ENCODE measurements around the gene WRAP53.

DNA sequence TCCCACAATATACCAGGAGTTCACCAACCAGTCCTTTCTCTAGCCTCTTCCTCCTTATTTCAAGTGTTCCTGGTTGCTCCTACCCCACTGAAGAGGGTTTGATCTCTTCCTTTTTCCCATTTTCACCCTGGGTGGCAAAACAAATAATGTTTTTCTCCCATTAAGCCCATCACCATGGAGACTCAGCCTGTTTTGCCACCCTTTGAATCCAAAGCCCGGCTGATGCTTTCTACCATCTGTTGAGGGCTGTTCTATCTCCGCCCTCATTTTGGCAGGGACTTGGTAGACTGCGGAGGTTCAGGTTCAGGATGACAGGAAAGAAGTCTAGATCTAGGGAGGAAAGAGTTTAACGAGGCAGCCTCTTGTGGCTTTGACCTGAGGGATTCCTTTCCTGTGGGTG, 31.8 kb downstream of the WRAP53 start:
- TF ChIP-seq POLR2A (IDR thresholded peaks at IDR 0.05) (no peak), EP300 (IDR thresholded peaks at IDR 0.05) (no peak)
- TF ChIP-seq, protein P1, sequence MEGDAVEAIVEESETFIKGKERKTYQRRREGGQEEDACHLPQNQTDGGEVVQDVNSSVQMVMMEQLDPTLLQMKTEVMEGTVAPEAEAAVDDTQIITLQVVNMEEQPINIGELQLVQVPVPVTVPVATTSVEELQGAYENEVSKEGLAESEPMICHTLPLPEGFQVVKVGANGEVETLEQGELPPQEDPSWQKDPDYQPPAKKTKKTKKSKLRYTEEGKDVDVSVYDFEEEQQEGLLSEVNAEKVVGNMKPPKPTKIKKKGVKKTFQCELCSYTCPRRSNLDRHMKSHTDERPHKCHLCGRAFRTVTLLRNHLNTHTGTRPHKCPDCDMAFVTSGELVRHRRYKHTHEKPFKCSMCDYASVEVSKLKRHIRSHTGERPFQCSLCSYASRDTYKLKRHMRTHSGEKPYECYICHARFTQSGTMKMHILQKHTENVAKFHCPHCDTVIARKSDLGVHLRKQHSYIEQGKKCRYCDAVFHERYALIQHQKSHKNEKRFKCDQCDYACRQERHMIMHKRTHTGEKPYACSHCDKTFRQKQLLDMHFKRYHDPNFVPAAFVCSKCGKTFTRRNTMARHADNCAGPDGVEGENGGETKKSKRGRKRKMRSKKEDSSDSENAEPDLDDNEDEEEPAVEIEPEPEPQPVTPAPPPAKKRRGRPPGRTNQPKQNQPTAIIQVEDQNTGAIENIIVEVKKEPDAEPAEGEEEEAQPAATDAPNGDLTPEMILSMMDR (IDR thresholded peaks at IDR 0.05), result no peak

Data from upper lobe of left lung (tissue), 4 donors.